Skeletal muscle satellite cell (primary cell): ENCODE data around the gene KCNQ1.

Source experiments
- H3K27me3 ChIP-seq: 2 replicates; pipeline ENCODE4 v1.7.0; 2013; ENCODE audit warnings: low read length; ENCODE audit not compliant: control insufficient read depth, insufficient read depth
- H3K36me3 ChIP-seq: 2 replicates; pipeline ENCODE4 v1.7.0; 2013; ENCODE audit warnings: mild to moderate bottlenecking, control low read depth, low read length; ENCODE audit not compliant: insufficient read depth
- H3K4me1 ChIP-seq: 2 replicates; pipeline ENCODE4 v1.7.0; 2013; ENCODE audit warnings: low read length; ENCODE audit not compliant: control insufficient read depth, insufficient read depth
- H3K4me2 ChIP-seq: 2 replicates; pipeline ENCODE4 v1.7.0; 2013; ENCODE audit warnings: mild to moderate bottlenecking, low read length
- H3K4me3 ChIP-seq: 2 replicates; pipeline ENCODE4 v1.7.0; 2013; ENCODE audit warnings: low read length
- H3K9ac ChIP-seq: 2 replicates; pipeline ENCODE4 v1.7.0; 2013; ENCODE audit warnings: mild to moderate bottlenecking, low read depth, low read length, moderate library complexity
- H3K9me3 ChIP-seq: replicated peaks from 2 replicates; pipeline ENCODE4 v1.7.0; 2013; ENCODE audit warnings: mild to moderate bottlenecking, control low read depth, low read length

KCNQ1 gene

DNA sequence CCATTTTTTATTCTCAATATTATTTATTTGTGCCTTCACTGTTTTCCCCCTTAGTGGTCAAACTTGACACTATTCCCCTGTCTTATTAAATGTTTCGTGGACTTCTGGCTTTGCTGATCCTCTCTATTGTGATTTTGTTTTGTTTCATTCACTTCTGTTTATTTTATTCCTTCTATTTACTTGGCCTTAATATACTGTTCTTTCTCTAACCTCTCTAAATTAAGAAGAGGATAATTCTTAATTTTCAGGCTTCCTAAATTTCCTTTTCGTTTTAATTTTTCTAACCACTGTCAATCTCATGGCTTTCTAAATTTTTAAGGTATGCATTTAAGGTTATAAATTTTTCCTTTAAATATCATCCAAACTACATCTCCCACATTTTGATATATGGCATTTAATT is 338.0 kb downstream of the KCNQ1 start:
- H3K36me3 ChIP-seq: no peaks in the 10 kb centered on the region
- peaks cover 34% of the 10 kb centered on the region for H3K27me3 ChIP-seq
- no peak overlapping the region for H3K9ac ChIP-seq
- no peaks in the 10 kb centered on the region for H3K9me3 ChIP-seq
- no peak overlapping the region for H3K4me2 ChIP-seq
- H3K4me3 ChIP-seq: no peak overlapping the region
- peaks cover 12% of the 10 kb centered on the region for H3K4me1 ChIP-seq

DNA sequence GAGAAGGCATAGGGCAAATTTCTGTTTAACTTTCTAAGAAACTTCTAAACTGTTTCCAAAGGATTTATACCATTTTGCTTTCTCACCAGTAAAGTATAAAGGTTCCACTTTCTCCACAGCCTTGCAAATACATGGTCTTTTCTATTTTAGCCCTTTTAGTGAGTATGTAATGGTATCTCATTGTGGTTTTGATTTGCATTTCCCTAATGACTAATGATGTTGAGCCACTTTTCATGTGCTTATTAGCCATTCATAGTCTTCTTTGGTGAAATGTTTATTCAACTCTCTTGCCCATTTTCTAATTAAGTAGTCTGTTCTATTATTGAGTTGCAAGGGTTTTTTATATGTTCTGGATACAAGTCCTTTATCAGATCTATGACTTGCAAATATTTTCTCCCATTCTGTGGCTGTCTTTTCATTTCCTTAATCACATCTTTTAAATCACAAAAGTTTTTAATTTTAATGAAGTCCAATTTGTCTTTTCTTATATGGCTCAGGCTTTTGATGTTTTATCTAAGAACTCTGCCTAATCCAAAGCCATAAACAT is 338.8 kb downstream of the KCNQ1 start:
- Histone ChIP-seq H3K4me2 (no peak overlapping the region), H3K9me3 (no peaks in the 10 kb centered on the region), H3K4me1 (peaks cover 7% of the 10 kb centered on the region), H3K27me3 (peaks cover 39% of the 10 kb centered on the region), H3K9ac (no peak overlapping the region), H3K36me3 (no peaks in the 10 kb centered on the region), H3K4me3 (no peak overlapping the region)

DNA sequence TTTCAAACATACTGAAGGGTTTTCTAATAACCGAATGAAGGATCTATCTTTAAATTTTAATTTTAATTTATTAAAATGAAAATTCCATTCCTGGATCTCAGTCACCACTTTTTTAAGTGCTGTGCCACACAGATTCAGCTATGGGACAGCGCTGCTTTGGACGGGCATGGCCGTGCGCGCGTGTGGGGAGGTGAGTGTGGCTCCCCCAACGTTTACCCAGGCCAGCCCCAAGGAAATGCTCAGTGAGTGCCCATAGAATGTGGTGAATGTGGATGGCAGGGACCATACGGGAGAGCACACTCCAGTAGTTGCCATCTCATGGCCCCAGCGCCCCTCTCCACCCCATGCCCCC is 343.0 kb downstream of the KCNQ1 start:
- Histone ChIP-seq H3K4me3 (no peak overlapping the region), H3K9ac (no peak overlapping the region), H3K4me1 (no peaks in the 10 kb centered on the region), H3K4me2 (no peak overlapping the region), H3K9me3 (no peaks in the 10 kb centered on the region), H3K27me3 (peaks cover 72% of the 10 kb centered on the region), H3K36me3 (no peaks in the 10 kb centered on the region)

DNA sequence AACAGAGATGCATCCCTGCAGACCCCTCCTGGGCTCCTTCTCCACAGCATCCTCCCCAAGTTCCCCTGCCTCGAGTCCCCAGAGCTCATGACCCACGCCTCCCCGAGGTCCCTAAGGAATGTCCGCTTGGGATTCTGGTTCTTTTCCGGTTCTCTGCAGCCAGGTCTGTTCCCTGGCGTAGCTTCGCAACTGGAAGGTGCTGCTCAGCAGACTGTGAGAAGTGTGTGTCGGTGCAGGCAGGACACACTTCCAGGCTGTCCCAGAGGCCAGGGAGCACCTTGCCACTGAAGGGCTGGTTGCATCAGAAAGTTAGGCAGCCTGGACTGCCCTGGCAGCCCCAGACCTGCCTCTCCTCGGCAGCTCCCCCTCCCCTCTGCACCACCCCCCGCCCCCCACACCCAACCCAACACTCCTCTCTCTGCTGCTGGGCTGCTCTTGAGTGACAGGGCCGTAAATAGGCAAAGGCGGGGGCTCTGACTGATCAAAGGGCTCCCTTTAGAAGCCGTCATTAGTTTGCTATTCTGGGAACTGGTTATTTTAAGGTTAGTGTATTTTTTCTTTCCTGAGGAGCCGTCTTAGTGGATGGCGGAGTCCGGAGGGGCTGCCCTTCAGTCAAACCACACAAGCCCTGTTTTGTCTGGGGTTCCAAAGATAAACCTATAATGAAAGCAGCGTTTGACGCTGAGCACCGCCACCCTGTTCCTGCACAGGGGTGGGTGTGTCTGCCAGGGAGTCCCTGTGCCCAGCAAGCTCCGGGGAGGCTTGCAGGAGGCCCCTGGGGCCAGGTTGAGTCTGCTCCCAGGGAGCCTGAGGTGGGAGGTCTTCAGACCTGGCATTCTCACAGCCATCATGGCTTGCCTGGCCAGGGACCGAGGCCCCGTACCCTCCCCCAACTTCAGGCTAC is 343.6 kb downstream of the KCNQ1 start:
- Histone ChIP-seq H3K9me3 (no peaks in the 10 kb centered on the region), H3K27me3 (peaks cover 70% of the 10 kb centered on the region), H3K9ac (no peak overlapping the region), H3K4me2 (no peak overlapping the region), H3K4me1 (no peaks in the 10 kb centered on the region), H3K36me3 (no peaks in the 10 kb centered on the region), H3K4me3 (no peak overlapping the region)

DNA sequence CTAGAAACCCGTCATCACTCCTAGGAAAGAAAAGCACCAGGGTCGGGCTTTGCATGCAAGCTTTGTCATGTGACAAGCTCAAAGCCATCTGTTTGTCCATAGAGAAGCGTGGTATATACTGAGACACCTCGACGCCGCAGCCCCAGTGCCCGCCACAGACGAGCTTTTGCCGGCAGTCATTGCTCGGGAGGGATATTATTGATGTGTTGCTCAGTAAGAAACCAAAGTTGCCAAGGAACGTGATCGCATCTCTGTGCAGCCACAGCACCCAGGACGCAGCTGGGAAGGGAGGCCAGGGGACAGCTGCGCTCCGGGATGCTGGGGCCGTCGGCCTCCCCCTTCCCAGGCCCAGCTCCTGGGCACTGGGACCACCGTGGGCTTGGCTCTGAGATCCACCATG is 344.5 kb downstream of the KCNQ1 start:
- Histone ChIP-seq H3K4me1 (no peaks in the 10 kb centered on the region), H3K27me3 (peaks cover 77% of the 10 kb centered on the region), H3K9ac (no peak overlapping the region), H3K4me3 (no peak overlapping the region), H3K4me2 (no peak overlapping the region), H3K36me3 (no peaks in the 10 kb centered on the region), H3K9me3 (no peaks in the 10 kb centered on the region)

DNA sequence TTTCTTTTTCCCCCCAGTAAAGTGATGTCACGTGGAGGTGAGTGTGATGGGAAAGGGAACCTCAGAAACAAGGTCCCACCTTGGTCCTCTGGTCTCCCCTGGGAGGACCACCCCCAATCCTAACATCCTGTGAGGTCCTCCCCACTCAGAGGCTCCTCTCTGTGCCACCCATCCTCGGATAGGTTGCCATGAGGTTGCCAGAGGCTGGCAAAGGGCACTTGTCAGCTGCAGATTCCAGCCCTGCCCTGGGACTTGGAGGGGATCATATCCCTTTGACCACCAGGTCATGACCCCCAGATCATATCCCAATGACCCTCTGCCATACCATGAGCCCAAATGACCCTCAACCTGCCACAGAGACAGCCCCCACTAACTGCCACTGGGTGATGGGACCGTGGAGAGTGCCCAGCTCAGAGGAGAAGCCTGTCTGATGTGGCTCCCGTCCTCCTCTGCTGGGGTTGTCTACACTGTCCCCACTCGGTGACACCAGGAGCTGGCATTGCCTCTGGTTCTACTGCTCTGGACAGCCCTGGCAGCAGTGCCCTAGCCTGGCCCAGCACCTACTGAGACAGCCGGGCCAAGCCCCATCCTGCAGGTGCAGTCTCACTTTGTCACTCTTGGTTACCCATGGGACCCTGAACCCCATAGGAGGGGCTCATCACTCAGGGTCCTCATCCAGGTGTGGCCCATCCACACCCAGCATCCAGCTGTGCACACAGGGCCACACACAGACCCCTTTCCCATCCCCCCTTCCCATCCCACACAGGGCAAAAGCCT is 345.2 kb downstream of the KCNQ1 start:
- Histone ChIP-seq H3K9me3 (no peaks in the 10 kb centered on the region), H3K4me3 (no peak overlapping the region), H3K36me3 (no peaks in the 10 kb centered on the region), H3K4me2 (no peak overlapping the region), H3K9ac (no peak overlapping the region), H3K4me1 (no peaks in the 10 kb centered on the region), H3K27me3 (peaks cover 72% of the 10 kb centered on the region)

DNA sequence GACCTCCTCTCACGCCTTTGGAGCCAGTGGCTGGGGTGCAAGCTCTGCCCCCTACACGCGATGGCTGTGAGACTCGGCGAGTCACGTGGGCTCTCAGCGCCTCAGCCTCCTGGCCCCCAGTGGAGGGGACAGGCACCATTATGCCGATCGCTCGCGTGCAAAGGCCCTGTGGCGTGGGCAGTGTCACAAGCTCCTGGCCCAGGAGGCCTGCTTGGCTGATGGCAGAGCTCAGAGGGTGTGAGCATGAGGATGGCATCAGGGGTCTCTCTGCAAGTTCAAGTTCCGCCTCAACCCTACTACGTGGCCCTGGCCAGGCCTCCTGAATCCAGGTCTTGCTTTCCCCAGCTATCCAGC is 345.7 kb downstream of the KCNQ1 start:
- Histone ChIP-seq H3K4me1 (no peaks in the 10 kb centered on the region), H3K36me3 (no peaks in the 10 kb centered on the region), H3K27me3 (peaks cover 71% of the 10 kb centered on the region), H3K9me3 (no peaks in the 10 kb centered on the region), H3K4me2 (no peak overlapping the region), H3K9ac (no peak overlapping the region), H3K4me3 (no peak overlapping the region)

DNA sequence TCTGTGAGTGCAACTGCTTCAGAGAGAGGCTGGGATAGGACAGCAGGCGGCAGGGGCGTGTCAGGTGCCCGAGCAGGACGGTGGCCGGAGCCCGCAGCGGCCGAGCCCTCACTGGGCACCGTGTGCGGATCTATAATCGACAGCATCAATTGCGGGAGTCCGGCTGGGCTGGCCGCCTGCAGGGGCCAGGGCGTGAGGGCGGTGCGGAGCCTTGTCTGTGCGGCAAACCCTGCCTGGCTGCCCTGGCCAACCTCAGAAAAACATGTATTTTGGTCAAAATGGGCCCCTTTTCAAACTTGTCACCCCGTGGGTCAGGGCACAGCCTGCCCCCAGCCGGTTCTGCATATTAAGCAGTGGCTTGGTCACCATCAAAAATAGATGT is 346.3 kb downstream of the KCNQ1 start:
- Histone ChIP-seq H3K27me3 (peaks cover 65% of the 10 kb centered on the region), H3K4me1 (no peaks in the 10 kb centered on the region), H3K36me3 (no peaks in the 10 kb centered on the region), H3K4me2 (no peak overlapping the region), H3K4me3 (no peak overlapping the region), H3K9me3 (no peaks in the 10 kb centered on the region), H3K9ac (no peak overlapping the region)

DNA sequence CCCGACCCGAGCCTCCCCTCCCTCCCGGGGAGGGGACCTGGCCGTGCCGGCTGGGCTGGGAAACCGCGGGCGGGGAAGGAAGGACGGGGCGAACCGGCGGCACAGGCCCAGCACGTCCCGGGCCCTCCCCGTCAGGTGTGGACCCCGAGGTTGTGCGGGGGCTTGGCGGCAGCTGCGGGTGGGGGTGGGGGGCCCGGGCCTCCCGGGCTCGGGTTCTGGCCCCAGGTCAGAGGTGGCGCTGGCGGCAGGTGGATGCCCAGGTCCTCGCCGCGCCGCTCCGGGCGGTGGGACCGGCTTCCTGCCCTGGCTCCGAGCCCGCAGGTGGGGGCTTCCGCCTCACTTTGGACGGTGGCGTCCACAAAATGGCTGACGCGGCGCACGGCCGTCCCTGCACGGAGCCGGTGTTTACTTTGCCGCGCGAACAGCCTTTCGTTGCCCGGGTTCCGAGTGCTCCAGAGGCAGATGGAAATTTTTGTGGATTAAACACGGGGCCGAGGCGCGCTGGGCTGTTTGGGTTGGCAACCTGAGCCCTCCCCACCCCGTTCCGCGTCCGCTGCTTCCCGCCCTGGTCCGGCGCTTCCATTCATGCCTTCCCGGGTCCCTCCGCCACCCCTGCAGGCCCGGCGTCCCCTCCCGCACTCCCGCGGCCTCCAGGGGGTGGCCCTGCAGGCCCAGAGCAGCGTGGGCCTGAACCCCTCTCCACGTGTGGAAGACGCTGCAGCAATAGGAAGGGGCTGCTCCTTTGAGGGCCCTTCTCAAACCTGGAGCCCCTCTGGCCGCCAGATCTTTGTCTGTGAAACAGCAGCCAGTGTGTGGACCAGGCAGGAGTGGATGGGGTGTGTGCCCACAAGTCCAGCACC is 346.9 kb downstream of the KCNQ1 start:
- Histone ChIP-seq H3K36me3 (no peaks in the 10 kb centered on the region), H3K4me3 (no peak overlapping the region), H3K27me3 (peaks cover 59% of the 10 kb centered on the region), H3K9me3 (no peaks in the 10 kb centered on the region), H3K9ac (no peak overlapping the region), H3K4me2 (peak overlapping the region; percentile 49), H3K4me1 (no peaks in the 10 kb centered on the region)

DNA sequence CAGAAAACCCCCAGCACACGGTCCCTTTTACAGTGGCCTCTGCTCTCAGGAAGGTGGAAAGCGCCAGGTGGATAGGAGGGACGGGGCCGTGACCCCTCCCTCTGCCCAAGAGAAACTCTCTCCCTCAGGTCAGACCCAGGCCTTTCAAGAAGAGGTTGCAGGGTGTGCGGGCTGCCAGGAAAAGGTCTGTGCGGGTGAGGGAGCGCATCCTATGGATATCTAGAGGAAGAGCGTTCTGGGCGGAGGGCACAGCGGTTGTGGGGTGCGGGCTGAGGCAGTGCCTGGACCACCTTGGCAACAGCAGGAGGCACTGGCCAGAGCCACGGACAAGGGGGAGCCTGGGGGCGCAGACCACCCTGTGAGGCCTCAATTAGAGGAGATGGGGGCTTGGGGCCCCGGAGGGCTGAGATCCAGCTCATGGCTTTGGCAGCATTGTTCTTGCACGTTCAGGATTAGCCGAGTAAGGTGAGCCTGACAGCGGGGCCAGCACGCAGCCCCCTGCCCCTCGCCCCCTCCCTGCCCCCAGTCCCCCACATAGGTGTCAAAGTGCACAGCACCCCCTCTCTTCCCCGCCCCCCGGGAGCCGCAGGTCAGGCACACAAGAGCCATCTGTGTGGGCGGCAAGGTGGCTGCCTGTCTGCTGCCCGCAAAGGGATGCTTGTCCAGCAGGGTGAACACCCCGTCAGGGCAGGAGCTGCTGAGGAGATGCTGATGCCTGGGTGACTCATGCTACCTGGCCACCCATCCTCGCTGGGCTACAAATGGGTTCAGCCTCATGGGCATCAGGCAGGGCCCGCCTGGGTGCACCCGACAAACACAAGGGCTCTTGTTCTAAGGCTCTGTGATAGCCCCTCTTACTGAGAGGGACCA is 347.8 kb downstream of the KCNQ1 start:
- Histone ChIP-seq H3K27me3 (peaks cover 54% of the 10 kb centered on the region), H3K36me3 (no peaks in the 10 kb centered on the region), H3K4me3 (no peak overlapping the region), H3K9ac (no peak overlapping the region), H3K9me3 (no peaks in the 10 kb centered on the region), H3K4me1 (no peaks in the 10 kb centered on the region), H3K4me2 (no peak overlapping the region)
